Mammary epithelial cell (primary cell): ENCODE results near the gene ZFYVE19.

Source experiments
- CTCF ChIP-seq, 2 donors: IDR thresholded peaks in 1 of 2; conservative IDR thresholded peaks in 1 of 2; 2 replicates each; pipeline ENCODE4 v1.5.1; 2011 to 2012; ENCODE audit warnings: inconsistent platforms in 2 of 2, low read length in 2 of 2, mild to moderate bottlenecking in 2 of 2, control low read depth in 1 of 2, low read depth in 1 of 2; ENCODE audit not compliant: insufficient read depth in 1 of 2; ENCODE audit errors: extremely low read depth in 1 of 2
- EZH2 ChIP-seq: IDR thresholded peaks from 2 replicates; pipeline ENCODE4 v1.6.1; 2012; ENCODE audit warnings: low read length, inconsistent platforms, borderline replicate concordance

- no peak for TF ChIP-seq CTCF (conservative IDR thresholded peaks at IDR 0.05 in 1 of 2, IDR thresholded peaks at IDR 0.05 in 1 of 2; ENCODE audit: extremely low read depth in 1 of 2, insufficient read depth in 1 of 2, low read depth in 1 of 2, low read length in 2 of 2)
- TF ChIP-seq EZH2 = no peak
Observed at GRCh38 chr15:40789119-40789518, 17.8 kb upstream of the ZFYVE19 start.
